ENCODE data around the gene ABCF3.

GRCh38 chr3:184209146-184209923, 23.3 kb downstream of the ABCF3 start:
- TF ChIP-seq MAX (IDR thresholded peaks at IDR 0.05; ENCODE audit: insufficient read depth, insufficient read length) = no peak
- no peak for TF ChIP-seq CTCF (IDR thresholded peaks at IDR 0.05; ENCODE audit: extremely low read depth in 1 of 2, insufficient read depth in 1 of 2, low read depth in 1 of 2, low read length in 2 of 2)
- TF ChIP-seq MYC (IDR thresholded peaks at IDR 0.05; ENCODE audit: low read depth, low read length) = no peak
- no peak for TF ChIP-seq EZH2 (IDR thresholded peaks at IDR 0.05; ENCODE audit: borderline replicate concordance, low read depth, low read length, severe bottlenecking)
- TF ChIP-seq JUN (IDR thresholded peaks at IDR 0.05; ENCODE audit: borderline replicate concordance, insufficient read depth, insufficient read length, low read depth) = no peak
- no peak for TF ChIP-seq POLR2A (IDR thresholded peaks at IDR 0.05; ENCODE audit: low read depth, low read length)
